GM19397 (cell line): ENCODE measurements around the gene MRGPRF.
"Not testable (repeated sequence)": the region's sequence is repeated elsewhere in the genome, so short reads cannot be mapped to it uniquely, and the experiment has no call there.

ENCODE experiments used
- ATAC-seq: cut with Tn5 transposase; IDR thresholded peaks from one replicate; pipeline ENCODE4 v1.9.1; 2021; ENCODE audit warnings: mild to moderate bottlenecking, moderate library complexity; ENCODE audit not compliant: unreplicated experiment

Gene MRGPRF

DNA sequence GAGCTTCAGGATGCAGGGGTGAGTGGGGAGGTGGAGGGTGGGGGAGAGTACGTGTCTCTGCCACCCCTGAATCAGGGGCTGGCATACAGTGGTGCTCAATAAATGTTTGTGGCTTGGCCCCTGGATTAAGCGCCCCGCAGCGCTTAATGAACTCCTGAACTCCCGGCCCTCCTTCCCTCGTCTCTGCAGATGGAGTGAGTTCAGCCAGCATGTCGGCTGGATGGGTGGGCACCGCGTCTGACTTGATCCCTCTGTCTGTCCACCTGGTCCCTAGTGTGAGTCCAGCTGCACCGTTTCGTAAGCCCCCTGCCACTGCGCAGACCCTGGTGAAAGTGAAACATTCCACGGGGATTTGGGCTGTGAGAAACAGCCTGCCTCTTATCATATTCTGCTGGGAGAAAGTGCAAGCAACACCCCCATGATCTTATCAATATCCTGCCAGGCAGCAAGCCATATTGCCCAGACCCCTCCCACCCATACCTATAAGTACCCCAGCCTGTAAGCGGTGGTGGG is 20.2 kb downstream of the MRGPRF start:
- no peak for ATAC-seq

DNA sequence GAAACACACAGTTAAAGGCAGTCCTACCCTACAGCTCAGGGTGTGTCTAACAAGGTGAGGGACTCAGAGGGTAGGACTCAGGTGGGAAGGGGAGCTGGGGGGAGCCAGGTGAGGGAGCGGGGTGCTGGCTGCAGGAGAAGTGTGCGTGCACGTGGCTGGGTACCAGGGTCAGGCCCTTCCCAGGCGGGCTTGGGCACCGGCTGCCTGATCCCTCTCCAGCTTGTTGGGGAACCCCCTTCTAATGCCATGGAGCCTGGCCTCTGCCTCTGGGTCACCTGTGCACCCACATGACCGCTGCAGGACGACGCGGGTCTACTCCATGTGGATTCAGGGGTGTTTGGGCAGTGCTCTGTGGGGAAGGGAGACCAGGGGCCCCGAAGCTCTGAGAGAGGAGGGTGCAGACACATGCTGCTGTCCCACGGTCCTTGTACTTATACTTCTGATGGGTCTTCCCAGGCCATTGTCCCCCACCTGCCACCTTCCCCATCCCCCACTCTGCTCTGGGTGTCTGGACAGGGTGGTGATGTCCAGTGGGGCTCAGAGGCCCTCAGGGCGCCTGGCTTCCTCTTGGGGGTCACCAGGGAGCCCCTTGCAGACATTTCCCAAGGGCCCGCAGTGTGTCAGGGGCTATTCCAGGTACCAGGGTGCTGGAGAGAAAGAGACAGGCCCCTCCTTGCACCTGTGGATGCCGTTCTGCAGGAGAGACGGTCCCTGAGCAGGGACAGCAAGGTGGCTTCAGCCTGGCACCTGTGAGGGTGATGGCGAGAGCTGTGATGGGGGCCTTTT is 21.9 kb downstream of the MRGPRF start:
- ATAC-seq: no peak

DNA sequence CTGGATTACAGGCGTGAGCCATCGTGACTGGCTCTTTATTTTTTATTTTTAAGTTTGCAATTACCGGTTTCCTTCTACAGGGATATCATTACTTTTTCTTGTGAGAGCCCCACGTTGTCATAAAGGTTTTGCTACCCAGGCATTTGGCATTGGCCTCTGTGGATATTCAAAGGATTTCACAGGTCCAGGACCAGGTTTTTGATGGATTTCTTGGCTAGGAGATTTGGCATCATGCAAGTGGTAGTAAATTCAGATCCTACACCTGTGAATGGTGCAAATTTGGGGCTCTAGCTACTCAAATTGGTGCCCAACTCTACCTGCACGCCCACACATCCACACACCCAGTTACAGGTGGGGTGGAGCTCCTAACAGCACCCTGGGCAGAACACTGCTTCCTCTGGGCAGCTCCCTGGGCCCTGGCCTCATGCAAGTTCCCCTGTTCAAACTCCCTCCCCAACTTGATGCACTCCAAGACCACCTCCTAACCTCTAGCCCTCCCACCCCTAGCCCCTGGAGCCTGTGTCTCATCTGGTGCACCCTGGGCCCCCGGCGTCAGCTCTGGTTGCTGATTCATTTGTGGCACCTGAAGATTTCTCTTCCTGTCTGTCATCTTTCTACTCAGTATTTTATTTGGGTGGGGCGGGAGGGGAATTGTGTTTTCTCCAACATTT is 23.0 kb downstream of the MRGPRF start:
- no peak for ATAC-seq

DNA sequence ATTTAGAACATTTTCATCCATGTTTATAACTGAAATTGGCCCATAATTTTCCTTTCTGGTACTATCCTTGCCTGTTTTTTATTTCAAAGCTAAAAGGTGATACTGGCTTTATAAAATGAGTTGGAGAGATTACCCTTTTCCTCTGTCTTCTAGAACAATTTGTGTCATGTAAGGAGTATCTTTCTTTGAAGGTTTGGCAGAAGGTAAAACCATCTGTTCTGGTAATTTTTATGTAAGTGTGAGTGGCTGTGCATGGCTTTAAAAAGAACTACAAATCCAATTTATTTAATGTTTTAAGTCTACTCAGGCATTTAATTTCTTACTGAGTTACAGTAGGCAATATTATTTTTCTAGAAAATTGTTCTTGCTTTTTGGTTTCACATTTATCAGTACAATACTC is 24.6 kb downstream of the MRGPRF start:
- ATAC-seq: no peak

DNA sequence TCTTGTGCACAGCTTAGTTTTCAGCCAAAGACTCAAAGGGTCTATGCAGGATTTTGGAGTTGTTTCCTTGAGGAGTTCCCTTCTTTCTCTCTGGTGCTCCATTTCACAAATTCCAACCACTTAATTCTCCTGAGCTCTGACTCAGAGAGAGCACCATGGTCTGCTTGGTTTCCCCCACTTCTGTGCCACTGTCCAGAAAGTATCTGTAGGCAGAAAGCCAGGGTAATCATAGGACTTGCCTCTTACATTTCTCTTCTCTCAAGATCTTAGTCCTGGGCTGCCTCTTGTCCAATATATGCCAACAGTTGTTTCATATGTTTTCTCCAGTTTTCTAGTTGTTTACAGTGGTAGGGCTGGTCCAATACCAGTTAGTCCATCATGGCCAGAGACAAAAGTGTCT is 25.8 kb downstream of the MRGPRF start:
- ATAC-seq: no peak

DNA sequence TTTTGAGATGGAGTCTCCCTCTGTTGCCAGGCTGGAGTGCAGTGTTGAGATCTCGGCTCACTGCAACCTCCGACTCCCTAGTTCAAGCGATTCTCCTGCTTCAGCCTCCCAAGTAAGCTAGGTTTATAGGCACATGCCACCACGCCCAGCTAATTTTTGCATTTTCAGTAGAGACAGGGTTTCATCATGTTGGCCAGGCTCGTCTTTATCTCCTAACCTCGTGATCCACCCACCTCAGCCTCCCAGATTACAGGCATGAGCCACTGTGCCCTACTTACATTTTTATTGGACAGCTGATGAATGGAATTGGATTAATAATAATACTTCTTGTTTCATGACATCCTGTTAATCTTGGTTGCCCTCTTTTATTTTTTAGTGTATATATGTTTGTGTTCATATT is 29.2 kb downstream of the MRGPRF start:
- ATAC-seq: no peak

DNA sequence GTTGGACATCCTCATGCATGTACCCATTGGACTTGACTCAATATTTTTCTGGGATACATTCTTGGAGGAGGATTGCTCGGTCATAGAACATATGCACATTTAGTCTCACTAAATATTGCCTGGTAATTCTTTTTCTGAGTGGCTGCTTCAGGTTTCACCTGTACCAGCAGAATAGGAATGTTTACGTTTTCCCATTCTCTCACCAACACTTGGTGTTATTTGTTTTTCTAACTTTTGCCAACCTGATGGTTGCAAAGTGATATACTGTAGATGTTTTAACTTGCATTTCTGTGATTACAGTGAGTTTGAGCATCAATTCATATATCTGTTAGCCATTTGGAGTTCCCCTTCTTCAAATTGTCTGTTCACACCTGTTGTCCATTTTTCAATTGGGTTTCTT is 30.9 kb downstream of the MRGPRF start:
- ATAC-seq: no peak

DNA sequence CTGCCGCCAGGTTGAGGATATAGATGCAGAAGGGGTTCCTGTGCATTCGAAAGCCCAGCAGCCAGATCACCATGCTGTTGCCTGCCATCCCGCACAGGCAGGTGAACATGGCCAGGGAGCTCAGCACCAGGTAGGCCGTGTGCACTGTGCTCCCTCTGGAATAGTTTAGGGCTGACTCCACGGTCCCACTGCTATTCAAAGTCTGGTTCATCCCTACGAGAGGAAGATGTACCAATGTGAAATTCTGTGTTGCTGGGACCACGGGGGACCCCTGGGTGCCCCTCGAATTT is 32.3 kb downstream of the MRGPRF start, which contains the start of gene MRGPRD:
TSS of gene MRGPRD (minus strand) at position 211 of the 290 bp plus-strand sequence. CDS start at position 211, 0 bp downstream.
- ATAC-seq: no peak

DNA sequence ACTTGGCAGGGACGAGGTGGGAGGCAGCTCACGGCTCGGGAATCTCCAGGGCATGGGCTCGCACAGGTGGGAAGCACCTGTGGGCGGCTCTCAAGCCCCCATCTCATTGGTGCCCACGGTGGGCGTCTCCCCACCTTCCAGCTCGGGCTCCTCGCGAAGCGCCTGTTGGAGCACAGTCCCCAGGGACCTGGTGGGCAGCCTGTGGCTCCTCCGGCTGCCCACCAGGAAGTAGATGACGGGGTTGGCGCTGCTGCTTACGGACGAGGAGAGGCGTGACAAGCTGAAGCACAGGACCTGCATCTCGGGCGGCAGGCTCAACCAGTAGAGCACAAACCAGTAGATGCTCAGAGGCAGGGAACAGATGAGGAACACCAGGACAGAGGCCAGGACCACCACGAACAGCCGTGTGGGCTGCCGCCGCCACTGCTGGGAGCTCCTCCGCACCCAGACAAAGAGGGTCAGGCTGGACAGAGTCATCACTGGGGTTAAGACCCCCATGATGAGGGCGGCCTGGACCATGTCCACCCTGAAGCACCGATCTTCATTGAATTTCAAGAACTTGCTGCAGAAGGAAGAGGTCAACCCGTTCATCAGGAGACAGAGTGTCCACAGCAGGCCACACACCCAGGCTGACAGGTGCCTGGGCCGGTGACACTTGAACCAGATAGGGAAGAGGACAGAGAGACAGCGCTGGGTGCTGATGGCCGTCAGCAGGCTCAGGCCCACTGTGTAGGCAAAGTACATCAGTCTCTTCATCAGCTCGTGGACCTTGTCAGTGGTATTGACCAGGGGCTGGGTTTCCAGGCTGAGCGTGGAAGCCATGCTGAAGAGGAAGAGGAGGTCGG is 32.9 kb downstream of the MRGPRF start:
- no peak for ATAC-seq

DNA sequence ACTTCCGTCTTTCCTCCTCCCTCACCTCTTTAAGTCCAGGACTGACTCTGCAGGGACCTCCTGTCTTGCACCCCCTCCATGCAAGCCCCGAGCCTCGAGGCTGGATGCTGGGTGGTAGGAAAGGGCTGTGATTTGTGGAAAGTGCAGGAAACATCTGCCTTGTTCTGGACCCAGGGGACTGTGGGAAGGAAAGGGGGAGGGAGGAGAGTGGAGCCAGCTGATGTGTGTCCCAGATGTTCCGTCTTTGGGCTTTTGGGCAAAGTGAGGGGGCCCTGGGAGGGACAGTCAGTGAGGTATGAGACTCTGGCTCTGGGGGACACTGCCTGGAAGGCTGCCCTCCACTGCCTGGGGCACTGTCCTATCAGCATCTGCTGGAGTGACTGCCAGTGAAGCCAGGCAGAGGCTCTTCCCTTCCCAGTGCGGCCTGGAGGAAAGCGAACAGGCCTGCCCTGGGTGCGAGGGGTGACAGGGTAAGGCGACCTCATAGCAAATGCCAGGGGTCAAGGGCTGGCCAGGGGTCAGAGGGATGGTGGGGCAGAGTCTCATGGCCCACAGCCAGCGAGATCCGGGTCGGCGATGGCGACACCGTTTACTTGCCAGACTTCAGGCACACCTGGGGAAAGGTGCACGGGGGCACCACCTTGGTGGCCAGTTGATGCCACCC is 34.0 kb downstream of the MRGPRF start:
- no peak for ATAC-seq

DNA sequence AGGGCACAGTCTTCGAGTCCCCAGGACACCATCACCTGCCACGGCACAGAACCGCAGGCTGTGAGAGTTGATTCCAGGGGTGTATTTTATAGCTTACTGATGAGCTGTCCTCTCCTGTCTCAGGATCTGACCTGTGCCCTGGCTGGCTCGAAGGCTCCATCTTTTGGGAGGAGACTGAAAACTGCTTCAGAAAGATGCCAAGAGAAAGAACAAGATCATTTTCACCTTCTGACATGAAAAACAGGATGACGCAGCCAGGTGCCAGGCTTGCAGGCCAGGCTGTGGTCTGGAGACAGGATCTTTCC is 34.5 kb downstream of the MRGPRF start:
- ATAC-seq: no peak

DNA sequence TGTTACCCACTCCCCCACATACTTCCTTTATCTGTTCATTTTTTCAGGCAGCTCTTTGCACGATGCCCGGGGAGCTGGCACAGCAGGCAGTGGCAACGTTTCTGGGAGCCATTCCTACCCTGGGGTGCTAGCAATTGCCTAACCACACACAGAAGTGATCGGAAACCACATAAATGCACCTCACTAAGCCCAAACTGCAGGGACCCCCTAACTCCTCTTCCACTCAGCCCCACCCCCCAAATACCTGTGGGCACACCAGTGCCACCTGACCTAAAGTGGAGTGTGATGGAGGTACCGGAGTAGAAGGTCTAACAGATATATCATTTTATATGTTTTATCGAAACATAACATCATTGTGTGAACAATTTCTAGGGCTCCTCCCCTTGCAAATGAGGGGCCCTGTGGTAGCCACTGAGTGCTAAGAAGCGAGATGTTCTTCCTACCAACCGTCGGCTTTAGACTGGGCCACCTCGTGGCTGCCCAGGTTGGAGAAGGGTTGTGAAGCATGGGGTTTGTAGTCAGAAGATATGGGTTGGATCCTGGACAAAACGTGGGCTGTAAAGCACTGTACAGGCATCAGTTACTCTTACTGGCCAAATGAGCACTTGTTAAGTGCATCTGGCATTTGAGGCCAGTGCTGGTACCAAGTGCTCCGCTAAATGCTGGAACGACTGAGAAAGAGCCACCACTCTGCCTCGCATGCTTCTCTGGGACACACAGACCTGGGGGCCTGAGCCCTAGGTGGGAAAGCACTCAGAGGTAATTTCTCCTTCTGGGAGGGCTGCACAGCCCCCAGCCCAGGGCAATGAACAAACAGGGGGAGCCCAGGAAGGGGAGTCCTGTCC is 35.0 kb downstream of the MRGPRF start:
- ATAC-seq: no peak

DNA sequence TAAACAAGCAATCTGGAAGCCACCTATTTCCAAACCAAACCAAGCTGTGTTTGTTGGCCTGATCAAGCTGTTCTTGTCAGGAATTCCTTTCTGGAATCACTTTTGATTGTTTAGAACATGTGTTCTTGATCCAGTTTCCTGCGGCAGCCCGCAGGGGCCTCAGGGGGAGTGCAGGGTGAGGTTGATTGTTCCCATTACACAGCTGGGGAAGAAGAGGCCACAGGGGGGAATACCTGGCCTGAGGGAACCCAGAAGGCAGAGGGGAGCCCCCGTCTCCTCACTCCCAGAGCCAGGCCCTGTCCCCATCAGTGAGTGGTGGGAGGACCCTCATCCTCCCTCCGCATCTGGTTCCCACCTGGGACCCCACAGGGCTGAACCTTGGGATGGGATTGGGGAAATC is 36.5 kb downstream of the MRGPRF start:
- ATAC-seq: no peak

DNA sequence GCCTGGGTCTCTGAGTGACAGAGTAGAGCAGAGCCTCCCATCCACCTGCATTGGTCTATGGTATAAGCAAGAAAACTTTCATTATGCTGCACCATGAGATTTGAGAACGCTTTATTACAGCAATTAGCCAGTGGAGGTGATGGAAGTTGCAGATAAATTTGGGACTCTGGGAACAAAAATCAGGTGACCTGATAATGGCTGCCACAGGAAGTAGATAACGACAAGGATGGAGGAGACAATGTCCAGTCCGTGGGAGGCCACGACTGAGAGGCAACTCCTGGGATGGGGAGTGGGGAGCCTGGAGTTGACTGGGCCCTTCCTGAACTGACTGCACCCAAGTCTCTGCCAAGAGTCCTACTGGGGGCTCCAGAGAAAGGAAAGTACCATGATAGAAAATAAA is 37.0 kb downstream of the MRGPRF start:
- ATAC-seq: no peak

DNA sequence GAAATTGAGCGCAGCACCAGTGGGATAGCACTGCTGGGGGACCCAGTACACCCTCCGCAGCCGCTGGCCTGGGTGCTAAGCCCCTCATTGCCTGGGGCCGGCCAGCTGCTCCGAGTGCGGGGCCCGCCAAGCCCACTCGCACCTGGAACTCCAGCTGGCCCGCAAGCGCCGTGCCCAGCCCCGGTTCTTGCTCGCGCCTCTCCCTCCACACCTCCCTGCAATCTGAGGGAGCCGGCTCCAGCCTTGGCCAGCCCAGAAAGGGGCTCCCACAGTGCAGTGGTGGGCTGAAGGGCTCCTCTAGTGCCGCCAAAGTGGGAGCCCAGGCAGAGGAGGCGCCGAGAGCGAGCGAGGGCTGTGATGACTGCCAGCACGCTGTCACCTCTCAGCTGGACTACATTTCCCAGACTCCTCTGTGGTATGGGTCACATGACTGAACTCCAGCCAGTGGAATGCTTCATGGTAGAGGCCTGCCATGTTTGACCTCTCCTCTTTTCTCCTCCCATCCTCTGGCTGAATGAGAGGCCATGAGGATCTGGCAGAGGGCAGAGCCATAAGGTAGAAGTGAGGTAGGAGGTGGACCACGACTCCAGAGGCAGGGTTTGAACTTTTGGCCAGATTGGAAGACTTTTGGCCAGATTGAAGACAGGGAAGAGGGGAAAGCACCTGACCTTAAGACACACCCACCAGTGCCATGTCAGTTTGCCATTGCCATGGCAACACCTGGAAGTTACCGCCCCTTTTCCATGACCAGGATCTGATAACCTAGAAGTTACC is 38.4 kb downstream of the MRGPRF start:
- no peak for ATAC-seq

DNA sequence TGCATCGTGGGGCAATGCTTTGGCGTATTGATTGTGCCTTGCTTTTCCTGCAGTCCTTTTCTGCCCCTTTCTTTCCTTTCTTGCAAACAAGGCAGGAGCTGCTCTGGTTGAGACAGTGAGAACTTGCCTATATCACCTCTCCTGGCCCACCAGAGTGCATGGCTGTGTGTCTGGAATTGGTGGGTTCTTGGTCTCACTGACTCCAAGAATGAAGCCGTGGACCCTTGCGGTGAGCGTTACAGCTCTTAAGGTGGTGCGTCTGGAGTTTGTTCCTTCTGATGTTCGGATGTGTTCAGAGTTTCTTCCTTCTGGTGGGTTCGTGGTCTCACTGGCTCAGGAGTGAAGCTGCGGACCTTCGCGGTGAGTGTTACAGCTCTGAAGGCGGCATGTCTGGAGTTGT is 39.3 kb downstream of the MRGPRF start:
- ATAC-seq: not testable (repeated sequence)

DNA sequence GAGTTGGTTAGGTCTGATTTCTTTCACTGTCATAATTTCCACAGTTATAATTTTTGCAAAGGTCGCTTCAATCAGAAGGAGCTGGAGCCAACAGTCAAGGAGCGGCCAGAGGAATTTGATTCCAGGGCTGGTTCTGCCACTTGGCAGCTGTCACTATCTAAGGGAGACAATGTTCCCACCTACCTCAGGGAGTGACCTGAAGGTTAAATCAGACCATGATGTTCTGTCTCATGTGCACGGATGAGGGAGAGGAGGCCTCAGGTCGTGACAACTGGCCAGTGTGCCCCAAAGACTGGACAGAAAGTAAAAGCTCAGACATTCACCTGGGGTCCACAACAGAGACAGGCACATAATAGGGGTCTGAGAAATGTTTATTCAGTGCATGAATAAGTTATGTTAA is 39.8 kb downstream of the MRGPRF start:
- no peak for ATAC-seq

DNA sequence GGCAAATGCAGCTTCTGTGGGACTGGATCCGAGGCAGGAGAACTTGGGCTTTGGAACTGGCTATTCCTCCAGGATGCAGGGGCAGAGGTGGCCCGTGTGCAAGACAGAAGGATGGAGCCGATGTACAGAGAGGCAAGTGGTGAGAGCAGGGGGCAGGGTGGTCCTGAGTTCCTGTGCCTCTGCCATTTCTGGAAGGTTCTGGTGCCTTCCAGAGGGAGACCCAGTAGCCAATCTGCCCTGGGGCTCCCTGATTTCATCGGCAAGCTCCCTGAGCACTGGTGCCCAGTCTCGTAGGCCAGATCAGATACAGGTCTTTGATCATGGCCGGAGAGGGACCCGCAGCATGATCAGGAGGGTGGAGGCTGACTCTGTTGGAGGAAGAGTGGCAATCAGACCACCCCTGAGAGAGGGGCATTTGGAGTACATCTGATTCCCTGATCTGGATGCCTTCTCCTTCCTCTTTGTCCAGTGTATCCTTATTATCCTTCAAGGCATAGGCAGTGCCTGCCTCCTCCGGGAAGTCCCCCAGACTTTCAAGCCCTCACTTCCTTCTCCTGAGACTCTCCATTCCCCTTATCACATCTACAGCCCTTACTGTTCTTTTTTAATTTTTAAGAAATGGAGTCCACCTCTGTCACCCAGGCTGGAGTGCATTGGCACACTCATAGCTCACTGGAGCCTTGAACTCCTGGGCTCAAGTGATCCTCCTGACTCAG is 42.0 kb downstream of the MRGPRF start:
- no peak for ATAC-seq

DNA sequence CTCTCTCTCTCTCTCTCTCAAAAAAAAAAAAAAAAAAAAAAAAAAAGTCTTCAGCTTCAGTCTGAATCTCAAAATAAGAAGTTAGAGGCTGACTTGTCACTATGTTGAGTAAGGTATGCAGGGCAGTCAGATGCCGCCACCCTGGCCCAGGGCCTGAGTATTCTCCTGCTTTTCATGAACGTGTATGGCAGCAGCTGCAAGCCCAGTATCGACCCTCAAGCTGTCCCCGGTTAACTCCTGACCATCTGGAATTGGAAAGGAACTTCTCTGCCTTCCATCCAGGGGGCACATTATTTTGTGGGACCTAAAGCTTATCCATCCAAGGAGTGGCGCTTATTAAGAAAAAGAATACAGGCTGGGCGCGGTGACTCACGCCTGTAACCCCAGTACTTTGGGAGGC is 43.7 kb downstream of the MRGPRF start:
- ATAC-seq: no peak
